GM12874 (cell line): Measurements from ENCODE around the gene RUFY3.

Experiments
- CTCF ChIP-seq: IDR thresholded peaks from 2 replicates; pipeline ENCODE4 v1.5.1; 2011; ENCODE audit warnings: low read depth, mild to moderate bottlenecking, control low read depth, low read length, moderate library complexity; ENCODE audit not compliant: insufficient read depth

Gene RUFY3

GRCh38 chr4:70721747-70722146 is at the start of gene RUFY3:
TSS of gene RUFY3 (plus strand) at chr4:70721964. CDS start at chr4:70722574, 610 bp downstream.
- no peak for TF ChIP-seq CTCF

- TF ChIP-seq CTCF: no peak
Measured at GRCh38 chr4:70674191-70674590, 47.6 kb upstream of the RUFY3 start.

- TF ChIP-seq CTCF: no peak
Measured at GRCh38 chr4:70674731-70675130, 47.0 kb upstream of the RUFY3 start.

- no peak for TF ChIP-seq CTCF
Measured at GRCh38 chr4:70676554-70677090, 45.1 kb upstream of the RUFY3 start.

- no peak for TF ChIP-seq CTCF
Measured at GRCh38 chr4:70678383-70678999, 43.3 kb upstream of the RUFY3 start.

GRCh38 chr4:70680934-70681333 is 40.8 kb upstream of the RUFY3 start:
- TF ChIP-seq CTCF: no peak

- no peak for TF ChIP-seq CTCF
Measured at GRCh38 chr4:70681704-70682103, 40.1 kb upstream of the RUFY3 start.
